ENCODE data around the gene PIGO.

Gene PIGO

DNA sequence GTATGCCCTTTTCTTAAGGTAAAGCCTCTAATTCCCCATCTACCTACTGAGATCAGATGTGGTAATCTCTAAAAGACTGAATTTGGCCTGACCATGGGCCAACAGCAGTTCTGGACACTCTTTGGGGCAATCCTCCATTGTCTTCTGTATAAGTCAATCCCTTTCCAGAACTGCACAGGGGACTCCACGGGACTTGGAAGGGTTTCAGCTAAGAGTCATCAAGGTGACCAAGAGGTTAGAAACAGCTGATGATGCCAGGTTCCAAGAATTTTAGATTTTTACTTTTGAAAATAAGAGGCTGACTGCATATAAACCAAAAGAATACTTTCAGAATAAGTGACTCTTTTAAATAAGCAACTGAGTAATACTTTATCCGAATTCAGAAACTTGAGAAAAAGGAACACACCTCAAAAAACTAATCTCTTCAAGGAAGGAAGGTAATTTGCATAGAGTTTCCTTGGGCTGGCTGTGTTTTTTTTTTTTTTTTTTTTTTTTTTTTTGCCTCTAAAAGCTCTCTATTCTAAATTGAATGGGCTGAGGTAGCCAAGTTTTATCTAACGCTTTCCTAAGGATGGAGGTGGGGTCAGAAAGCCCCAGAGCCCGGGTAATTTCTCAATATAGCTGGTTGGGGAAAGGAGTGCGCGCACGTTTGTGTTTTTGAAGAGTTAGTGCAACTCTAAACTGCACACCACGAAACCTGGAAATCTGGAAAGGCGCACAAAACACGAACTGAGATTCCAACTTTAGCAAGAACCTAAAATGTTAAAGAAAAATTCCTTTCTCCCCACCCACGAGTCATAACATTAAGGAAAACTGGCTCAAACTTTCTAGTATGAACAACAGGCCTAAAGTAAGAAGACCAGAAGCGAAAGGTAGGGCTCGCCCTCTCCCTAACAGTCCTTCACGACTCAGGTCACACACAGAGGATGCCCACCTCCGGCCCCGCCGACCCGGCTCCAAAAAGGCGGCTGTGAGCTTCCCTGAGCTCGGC lies 25.3 kb downstream of the PIGO start:
- DNase-seq: no peak

DNA sequence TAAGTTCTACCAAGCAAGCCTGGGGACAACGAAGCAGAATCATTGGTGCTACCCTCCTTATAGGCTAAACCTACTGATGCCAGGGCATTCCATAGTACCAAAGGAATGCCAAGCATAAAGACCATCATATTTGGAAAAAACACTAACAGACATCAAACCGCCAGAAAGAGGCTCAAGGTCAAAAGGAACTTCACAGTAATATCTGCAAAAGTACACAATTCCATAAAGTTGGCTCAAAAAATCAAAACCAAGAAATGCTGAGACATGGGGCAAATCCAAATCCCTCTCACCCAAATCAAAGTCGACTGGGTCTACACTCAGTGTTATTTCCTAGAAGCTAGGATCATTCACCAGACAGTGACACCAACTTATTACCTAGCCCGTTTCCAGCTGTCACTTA lies 27.4 kb downstream of the PIGO start:
- DNase-seq: no peak

- DNase-seq: no peak
Measured at GRCh38 chr9:35067056-35067455, 29.3 kb downstream of the PIGO start.

GRCh38 chr9:35060548-35061207 lies 35.7 kb downstream of the PIGO start:
- no peak for DNase-seq

- DNase-seq: no peak
Measured at GRCh38 chr9:35059438-35059837, 37.0 kb downstream of the PIGO start.

DNA sequence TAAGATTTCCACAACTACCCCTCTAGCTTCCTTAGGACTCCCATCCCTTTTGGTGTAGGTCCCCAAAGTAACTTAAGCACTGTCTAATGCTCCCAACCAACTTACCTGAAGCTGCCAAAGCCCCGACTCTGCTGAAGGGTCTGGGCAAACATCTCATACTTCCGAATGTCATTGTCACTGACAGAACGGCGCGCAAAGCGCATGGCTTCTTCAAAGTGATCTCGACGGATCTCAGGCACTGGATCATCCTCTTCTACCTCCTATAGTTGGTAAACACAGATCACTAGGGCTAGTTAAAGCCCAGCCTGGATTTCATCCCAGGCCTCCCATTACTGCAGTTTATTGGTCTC lies 39.1 kb downstream of the PIGO start:
- no peak for DNase-seq

DNA sequence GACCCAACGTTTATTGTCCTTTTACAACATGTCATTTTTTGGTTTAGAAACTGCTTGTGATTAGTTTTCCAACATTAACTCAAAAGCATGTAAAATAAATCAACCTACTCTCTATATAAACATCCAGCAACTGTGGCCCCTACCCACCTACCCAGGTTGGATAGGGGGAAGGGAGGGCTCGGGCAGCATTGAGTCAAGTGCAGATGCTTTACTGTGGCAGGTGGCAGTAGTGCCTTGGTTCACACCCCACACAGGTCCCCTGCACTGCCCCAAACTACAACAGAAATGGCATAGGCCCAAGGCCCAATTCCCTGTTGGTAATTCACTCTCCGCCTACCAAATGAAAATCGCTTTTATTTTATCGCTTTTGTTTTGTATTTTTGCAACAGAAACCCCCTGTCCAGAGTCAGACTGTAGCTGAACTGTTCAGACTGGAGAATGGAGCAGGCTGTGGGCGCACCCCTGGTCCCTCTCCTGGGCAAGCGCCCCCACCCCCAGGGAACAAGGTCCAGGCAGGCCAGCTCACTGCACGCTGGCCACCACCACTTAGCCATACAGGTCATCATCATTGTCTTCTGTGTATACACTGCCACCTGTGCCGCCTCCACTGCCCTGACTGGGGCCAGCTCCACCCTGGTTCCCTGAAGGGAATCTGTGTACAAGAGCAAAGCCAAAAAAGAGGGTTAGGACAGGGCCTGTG lies 39.7 kb downstream of the PIGO start:
- DNase-seq: no peak

DNA sequence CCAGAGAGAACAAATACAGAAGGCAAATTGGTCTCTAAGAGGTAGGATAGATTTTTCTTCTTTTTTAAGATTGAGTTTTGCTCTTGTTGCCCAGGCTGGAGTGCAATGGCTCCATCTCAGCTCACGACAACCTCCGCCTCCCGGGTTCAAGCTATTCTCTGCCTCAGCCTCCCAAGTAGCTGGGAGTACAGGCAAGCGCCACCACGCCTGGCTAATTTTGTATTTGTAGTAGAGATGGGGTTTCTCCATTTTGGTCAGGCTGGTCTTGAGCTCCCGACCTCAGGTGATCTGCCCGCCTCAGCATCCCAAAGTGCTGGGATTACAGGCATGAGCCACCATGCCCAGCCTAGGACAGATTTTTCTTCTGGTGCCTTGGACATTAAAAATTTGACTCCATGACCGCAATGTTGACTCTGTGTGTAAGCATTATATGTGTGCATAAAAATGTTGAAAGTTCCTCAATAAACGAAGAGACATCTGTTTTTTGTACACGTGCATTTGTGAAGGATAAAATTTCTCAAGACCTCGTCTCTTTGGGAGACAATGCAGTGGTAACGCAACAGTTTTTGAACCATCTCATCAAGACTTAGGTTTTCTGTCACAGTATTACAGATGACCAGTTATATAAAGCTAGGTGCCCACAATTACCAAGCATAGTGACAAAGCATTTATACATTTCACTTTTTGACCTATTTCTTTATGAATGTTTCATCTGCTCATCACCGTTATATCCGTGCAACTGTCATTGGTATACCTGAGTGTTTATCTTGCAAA lies 41.3 kb downstream of the PIGO start:
- no peak for DNase-seq

GRCh38 chr9:35054185-35054835 lies 42.1 kb downstream of the PIGO start:
- DNase-seq: no peak

DNA sequence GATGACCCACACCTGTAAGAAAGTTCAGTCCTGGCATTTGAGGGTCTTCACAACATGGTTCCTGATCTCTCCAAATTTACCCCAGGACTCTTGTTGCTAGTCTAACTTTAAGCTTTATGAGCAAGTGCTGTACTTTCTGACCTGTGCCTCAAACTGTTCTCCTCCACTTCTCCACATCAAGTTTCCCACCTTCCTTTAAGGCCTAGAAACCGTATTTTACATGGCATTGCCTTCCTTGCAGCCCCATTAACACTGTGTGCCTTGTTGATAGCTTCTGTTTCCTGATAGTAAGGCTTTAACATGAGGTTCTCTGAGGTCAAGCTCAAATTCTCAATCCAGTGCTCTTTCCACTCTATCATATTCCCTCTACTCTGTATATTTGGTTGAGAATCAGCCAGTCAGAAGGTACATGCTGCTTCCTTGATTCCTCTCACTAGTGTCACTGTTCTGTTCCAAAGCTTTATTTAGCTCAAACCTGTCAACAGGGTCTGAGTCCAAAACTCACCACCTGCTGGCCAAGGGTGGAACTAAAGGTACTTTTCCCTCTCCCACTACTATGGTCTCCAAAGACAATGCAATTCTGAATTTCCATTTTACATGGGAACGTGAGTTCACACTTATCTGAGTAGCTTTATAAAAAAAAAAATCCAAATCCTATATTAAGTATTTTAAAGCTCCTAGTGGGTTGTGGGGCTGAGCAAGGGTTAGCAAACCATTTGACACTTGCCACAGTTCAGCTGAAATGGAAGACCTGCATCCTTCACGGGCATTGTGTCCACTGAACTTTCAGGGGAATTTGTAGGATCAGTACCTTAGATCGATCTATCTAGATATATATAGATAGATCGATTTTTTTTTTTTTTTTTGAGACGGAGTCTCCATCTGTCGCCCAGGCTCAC lies 45.1 kb downstream of the PIGO start:
- DNase-seq: no peak

DNA sequence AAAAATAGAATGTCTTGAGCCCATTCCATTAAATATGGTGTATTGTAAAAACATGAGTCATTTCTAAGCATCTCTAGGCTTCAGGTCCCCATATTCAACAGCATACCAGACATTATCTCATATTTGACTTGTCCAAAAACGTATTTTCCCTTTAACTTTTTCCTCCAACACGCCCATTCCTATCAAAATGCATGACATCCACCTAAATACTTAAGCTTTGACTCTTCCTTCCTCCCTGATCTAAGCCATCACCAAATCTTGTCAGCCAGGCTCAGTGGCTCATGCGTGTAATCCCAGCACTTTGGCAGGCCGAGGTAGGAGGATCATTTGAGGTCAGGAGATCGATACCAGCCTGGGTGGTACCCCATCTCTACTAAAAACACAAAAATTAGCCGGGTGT lies 47.9 kb downstream of the PIGO start:
- DNase-seq: no peak

GRCh38 chr9:35044071-35044470 lies 52.3 kb downstream of the PIGO start:
- no peak for DNase-seq

DNA sequence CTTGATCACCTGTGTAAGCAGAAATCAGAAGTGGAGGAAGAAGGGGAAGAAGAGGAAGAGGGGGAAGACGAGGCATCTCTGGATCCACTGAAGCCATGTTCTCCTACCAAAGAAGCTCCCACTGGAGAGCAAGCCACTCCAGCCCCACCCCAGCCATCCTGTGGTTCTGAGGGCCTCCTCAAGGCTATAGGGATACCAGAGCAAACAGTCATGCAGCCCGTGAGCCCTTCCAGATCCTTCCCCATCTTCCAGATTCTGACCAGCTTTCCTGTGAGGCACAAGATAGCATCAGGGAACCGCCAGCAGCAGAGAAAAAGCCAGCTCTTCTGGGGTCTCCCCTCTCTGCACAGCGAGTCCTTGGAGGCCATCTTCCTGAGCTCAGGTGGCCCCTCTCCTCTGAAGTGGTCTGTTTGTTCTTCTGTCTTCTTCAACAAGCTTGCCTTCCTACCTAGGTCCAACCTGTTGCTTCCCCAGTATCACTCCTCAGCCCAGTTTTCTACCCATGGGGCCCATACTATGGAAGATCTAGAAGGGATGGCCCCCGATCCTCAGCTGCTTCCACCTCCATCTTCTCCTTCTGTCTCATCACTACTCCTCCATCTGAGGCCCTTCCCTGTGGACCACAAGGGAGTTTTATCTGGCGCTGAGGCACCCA lies 53.4 kb downstream of the PIGO start:
- no peak for DNase-seq

- DNase-seq: no peak
Measured at GRCh38 chr9:35042081-35042604, 54.2 kb downstream of the PIGO start.
